Neural crest cell (in vitro differentiated cells): Measurements from ENCODE around the gene SIPA1L2. TPM values are rescaled to one million over a fixed set of nuclear protein-coding genes. Genes with fewer than 3 reads are reported as not detected.

Source experiments
- DNase-seq: peaks from one replicate; pipeline ENCODE4 v3.0.0; 2021; ENCODE audit warnings: low read depth, mixed read lengths, low spot score
- H3K27ac Mint-ChIP-seq: one replicate; pipeline ENCODE4 v1.8.0; 2021; ENCODE audit warnings: mild to moderate bottlenecking, mixed read lengths; ENCODE audit not compliant: unreplicated experiment
- H3K27me3 Mint-ChIP-seq: 2 replicates; pipeline ENCODE4 v1.8.0; 2021; ENCODE audit warnings: low read depth, mild to moderate bottlenecking, mixed read lengths
- H3K36me3 Mint-ChIP-seq: 2 replicates; pipeline ENCODE4 v1.8.0; 2021; ENCODE audit warnings: low read depth, mild to moderate bottlenecking, mixed read lengths
- H3K4me1 Mint-ChIP-seq: 2 replicates; pipeline ENCODE4 v1.8.0; 2021; ENCODE audit warnings: mixed read lengths
- H3K4me3 Mint-ChIP-seq: one replicate; pipeline ENCODE4 v1.8.0; 2021; ENCODE audit warnings: mild to moderate bottlenecking, mixed read lengths
- H3K9me3 Mint-ChIP-seq: 2 replicates; pipeline ENCODE4 v1.8.0; 2021; ENCODE audit warnings: mixed read lengths
- long read RNA-seq: library from polyadenylated mRNA; unstranded; transcript quantifications from one replicate; pipeline ENCODE4 v2.0.0, GENCODE V29; 2020
- total RNA-seq: library from RNA; stranded (reverse); gene quantifications from 2 replicates; pipeline ENCODE4 v1.2.1, GENCODE V29; 2021
- TF ChIP-seq, protein P1 (sequence below): fragments of 200-600 bp; sonication (generic); conservative IDR thresholded peaks from 2 replicates; pipeline ENCODE4 v1.5.0; 2021; ENCODE audit warnings: antibody characterized with exemption, mild to moderate bottlenecking

Gene SIPA1L2, protein sequence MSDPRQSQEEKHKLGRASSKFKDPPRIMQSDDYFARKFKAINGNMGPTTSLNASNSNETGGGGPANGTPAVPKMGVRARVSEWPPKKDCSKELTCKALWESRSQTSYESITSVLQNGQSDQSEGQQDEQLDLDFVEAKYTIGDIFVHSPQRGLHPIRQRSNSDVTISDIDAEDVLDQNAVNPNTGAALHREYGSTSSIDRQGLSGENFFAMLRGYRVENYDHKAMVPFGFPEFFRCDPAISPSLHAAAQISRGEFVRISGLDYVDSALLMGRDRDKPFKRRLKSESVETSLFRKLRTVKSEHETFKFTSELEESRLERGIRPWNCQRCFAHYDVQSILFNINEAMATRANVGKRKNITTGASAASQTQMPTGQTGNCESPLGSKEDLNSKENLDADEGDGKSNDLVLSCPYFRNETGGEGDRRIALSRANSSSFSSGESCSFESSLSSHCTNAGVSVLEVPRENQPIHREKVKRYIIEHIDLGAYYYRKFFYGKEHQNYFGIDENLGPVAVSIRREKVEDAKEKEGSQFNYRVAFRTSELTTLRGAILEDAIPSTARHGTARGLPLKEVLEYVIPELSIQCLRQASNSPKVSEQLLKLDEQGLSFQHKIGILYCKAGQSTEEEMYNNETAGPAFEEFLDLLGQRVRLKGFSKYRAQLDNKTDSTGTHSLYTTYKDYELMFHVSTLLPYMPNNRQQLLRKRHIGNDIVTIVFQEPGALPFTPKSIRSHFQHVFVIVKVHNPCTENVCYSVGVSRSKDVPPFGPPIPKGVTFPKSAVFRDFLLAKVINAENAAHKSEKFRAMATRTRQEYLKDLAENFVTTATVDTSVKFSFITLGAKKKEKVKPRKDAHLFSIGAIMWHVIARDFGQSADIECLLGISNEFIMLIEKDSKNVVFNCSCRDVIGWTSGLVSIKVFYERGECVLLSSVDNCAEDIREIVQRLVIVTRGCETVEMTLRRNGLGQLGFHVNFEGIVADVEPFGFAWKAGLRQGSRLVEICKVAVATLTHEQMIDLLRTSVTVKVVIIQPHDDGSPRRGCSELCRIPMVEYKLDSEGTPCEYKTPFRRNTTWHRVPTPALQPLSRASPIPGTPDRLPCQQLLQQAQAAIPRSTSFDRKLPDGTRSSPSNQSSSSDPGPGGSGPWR (N-terminal part only)
- total RNA-seq = 34.5 and 38.7 TPM in 2 replicates
- long read RNA-seq, partial matches to known transcripts = 11 of 13 reads
- long read RNA-seq, other reads (novel, unspliced or antisense) = 2 of 13 reads

DNA sequence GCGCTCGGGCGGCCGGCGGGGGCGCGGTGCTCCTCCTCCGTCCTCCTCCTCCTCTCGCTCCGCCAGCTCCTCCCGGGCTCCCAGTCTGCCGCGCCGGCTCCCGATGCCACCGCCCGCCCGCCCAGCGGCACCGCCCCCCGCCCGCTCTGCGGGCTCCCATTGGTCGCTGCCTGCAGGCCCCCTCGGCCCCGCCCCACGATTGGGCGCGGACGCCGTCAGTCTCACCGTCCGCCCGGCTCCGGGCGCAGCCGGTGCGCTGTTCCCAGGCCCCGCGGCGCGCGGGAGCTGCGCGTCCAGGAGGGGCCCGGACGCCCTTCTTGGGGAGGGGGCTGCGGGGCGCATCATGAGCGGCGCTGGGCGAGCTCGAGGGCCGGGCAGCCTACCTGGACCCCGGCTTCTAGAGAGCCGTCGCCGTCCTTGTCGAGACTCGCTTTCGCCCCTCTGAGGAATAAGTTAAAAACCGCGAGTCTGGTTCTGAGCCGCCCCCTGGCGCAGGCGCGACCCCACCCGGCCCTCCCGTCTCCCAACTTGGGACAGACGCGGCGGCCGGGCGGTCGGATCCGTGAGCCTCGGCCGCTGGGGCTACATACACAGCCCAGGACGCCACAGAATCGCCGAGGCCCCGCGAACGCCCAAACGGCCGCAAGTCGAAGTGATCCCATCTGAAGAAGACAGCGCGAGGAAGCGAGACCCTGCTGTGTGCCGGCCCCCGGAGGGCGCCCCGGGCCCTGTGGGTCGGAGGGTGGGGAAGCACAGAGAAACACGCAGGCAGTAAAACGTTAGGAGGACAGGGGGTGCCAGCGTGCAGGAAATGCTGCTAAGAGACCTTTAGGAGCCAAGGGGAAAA lies at the start of gene SIPA1L2:
Gene SIPA1L2 (minus strand): TSS at position 87 of the 847 bp plus-strand sequence. CDS start 114,794 bp downstream, outside the sequence.
- Mint-ChIP-seq H3K4me1 (peaks cover 40% of the 10 kb centered on the region), H3K36me3 (no peaks in the 10 kb centered on the region), H3K4me3 (peak within 1 kb of the TSS; percentile 95), H3K9me3 (no peaks in the 10 kb centered on the region), H3K27me3 (no peaks in the 10 kb centered on the region), H3K27ac (peak within 1 kb of the TSS; percentile 79)
- TF ChIP-seq, protein P1, sequence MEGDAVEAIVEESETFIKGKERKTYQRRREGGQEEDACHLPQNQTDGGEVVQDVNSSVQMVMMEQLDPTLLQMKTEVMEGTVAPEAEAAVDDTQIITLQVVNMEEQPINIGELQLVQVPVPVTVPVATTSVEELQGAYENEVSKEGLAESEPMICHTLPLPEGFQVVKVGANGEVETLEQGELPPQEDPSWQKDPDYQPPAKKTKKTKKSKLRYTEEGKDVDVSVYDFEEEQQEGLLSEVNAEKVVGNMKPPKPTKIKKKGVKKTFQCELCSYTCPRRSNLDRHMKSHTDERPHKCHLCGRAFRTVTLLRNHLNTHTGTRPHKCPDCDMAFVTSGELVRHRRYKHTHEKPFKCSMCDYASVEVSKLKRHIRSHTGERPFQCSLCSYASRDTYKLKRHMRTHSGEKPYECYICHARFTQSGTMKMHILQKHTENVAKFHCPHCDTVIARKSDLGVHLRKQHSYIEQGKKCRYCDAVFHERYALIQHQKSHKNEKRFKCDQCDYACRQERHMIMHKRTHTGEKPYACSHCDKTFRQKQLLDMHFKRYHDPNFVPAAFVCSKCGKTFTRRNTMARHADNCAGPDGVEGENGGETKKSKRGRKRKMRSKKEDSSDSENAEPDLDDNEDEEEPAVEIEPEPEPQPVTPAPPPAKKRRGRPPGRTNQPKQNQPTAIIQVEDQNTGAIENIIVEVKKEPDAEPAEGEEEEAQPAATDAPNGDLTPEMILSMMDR = peak; percentile 67
- peak; percentile 93 for DNase-seq

DNA sequence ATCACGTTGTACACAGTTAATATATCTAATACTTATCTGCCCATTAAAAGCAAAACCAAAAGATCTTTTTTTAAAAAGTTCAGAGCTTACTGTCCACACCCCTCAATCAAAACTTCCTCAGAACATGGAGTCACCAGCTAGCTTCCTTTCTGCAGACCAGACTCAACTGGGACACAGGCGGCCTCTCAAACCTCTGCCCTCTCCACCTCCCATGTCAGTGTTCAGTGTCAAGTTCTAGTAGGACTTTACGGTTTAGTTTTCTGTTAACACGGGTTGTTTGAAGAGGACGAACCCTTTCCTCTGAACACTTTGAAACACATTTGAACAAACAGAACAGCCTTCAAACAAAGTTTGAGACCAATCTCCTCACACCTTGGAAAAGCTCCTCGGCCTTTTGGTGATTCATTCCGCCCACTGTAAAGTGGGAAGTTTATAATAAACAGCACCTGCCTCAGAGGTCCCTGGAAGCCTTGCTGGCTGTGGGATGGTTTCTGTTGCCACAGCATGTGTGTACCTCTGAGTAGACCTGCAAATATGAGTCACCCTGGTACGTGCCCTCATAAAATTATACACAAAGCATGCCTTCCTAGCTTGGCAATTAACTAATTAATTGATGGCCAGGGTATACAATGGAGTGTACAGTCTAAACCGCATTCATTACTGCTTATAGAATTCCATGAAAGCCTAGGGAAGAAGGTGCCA lies 48.4 kb upstream of the SIPA1L2 start:
- Mint-ChIP-seq H3K4me3 (no peak overlapping the region), H3K4me1 (no peaks in the 10 kb centered on the region), H3K36me3 (no peaks in the 10 kb centered on the region), H3K9me3 (no peaks in the 10 kb centered on the region), H3K27ac (no peak overlapping the region), H3K27me3 (peaks cover 2% of the 10 kb centered on the region)
- TF ChIP-seq, protein P1 = no peak
- DNase-seq = no peak

DNA sequence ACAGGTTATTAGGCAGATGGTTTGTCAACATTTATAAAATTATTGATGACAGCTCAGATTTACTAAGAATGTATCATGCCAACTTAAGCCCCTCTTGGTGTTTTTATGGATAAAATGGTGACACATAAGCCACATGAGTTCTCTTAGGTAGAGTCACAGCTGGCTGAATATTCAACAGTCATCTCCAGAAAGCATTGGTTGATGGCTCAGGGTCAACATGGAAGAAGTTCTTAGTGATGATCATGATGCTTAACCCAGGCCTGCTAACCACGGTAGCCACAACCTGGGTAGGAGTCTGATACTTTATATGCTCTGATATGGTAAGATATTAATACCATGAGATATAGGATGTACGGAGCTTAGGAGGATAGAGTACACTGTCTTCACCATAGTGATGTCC lies 46.4 kb upstream of the SIPA1L2 start:
- H3K4me1 Mint-ChIP-seq = no peaks in the 10 kb centered on the region
- no peaks in the 10 kb centered on the region for H3K9me3 Mint-ChIP-seq
- no peaks in the 10 kb centered on the region for H3K36me3 Mint-ChIP-seq
- TF ChIP-seq, protein P1 = no peak
- H3K27ac Mint-ChIP-seq = no peak overlapping the region
- DNase-seq = no peak
- H3K4me3 Mint-ChIP-seq = no peak overlapping the region
- H3K27me3 Mint-ChIP-seq = peaks cover 2% of the 10 kb centered on the region

DNA sequence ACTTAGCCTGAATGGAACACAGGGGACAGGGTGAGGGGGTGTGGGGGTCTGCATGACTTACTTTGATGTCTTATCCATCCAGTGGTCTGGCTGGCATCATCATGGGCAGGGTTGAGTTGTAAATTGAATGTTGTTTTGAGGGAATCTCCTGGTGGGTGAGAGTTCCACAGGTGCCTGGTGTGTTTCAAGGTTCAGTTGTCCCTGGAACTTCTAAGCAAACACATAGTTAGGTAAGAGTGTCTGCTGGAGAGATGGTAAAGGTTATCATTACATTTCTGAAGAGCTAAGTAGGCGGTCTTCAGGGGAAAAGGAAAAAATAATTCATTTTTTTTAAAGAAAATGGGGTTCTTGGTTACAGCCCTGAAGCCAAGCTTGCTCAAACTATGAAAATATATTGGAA lies 46.0 kb upstream of the SIPA1L2 start:
- Mint-ChIP-seq H3K4me3 (no peak overlapping the region), H3K4me1 (no peaks in the 10 kb centered on the region), H3K27me3 (peaks cover 2% of the 10 kb centered on the region), H3K9me3 (no peaks in the 10 kb centered on the region), H3K27ac (no peak overlapping the region), H3K36me3 (no peaks in the 10 kb centered on the region)
- TF ChIP-seq, protein P1 = no peak
- DNase-seq = no peak
